SK-N-SH treated with all-trans-retinoic acid at 6 μM for 48 hours (cell line): ENCODE measurements around the gene ZNF764.

Experiments
- ATAC-seq: fragments of 200-7000 bp; cut with Tn5 transposase; 3 replicates; pipeline ENCODE4 v1.9.1; 2020; ENCODE audit warnings: mild to moderate bottlenecking, moderate library complexity
- ARNTL ChIP-seq: fragments of 450-650 bp; formaldehyde crosslinking; IDR thresholded peaks from 2 replicates; pipeline ENCODE4 v1.5.0; 2020; ENCODE audit warnings: low read depth, mild to moderate bottlenecking, moderate library complexity, borderline replicate concordance
- BACH2 ChIP-seq: fragments of 250-450 bp; sonication (Bioruptor Pico); IDR thresholded peaks from 2 replicates; pipeline ENCODE4 v1.9.0; 2021; ENCODE audit warnings: mild to moderate bottlenecking, borderline replicate concordance
- CREB5 ChIP-seq: fragments of 250-450 bp; sonication (Bioruptor Pico); IDR thresholded peaks from 2 replicates; pipeline ENCODE4 v1.5.1; 2020; ENCODE audit warnings: low read depth, mild to moderate bottlenecking, moderate library complexity
- CSDC2 ChIP-seq: fragments of 250-450 bp; sonication (Bioruptor Pico); IDR thresholded peaks from 2 replicates; pipeline ENCODE4 v1.5.0; 2020; ENCODE audit warnings: mild to moderate bottlenecking, moderate library complexity
- ESRRG ChIP-seq: fragments of 250-450 bp; sonication (Bioruptor Pico); IDR thresholded peaks from 2 replicates; pipeline ENCODE4 v1.6.1; 2021; ENCODE audit warnings: mild to moderate bottlenecking
- GLIS3 ChIP-seq: fragments of 250-450 bp; sonication (Bioruptor Pico); IDR thresholded peaks from 2 replicates; pipeline ENCODE4 v1.5.0; 2020; ENCODE audit warnings: mild to moderate bottlenecking, moderate library complexity
- ISL1 ChIP-seq: fragments of 250-450 bp; sonication (Bioruptor Pico); IDR thresholded peaks from 2 replicates; pipeline ENCODE4 v2.1.2; 2022; ENCODE audit warnings: mild to moderate bottlenecking, moderate library complexity
- OSR1 ChIP-seq: fragments of 250-450 bp; sonication (Bioruptor Pico); IDR thresholded peaks from 2 replicates; pipeline ENCODE4 v1.8.0; 2022; ENCODE audit warnings: moderate library complexity, mild to moderate bottlenecking, inconsistent platforms
- PATZ1 ChIP-seq: fragments of 250-450 bp; sonication (Bioruptor Pico); IDR thresholded peaks from 2 replicates; pipeline ENCODE4 v1.8.0; 2020; ENCODE audit warnings: mild to moderate bottlenecking, moderate library complexity, borderline replicate concordance
- PPARA ChIP-seq: fragments of 250-450 bp; sonication (Bioruptor Pico); IDR thresholded peaks from 2 replicates; pipeline ENCODE4 v1.5.0; 2020; ENCODE audit warnings: mild to moderate bottlenecking, borderline replicate concordance
- RARB ChIP-seq: fragments of 250-450 bp; sonication (Bioruptor Pico); IDR thresholded peaks from 2 replicates; pipeline ENCODE4 v1.8.0; 2021; ENCODE audit warnings: mild to moderate bottlenecking, moderate library complexity
- SNAI2 ChIP-seq: fragments of 250-450 bp; sonication (Bioruptor Pico); IDR thresholded peaks from 2 replicates; pipeline ENCODE4 v1.5.0; 2020; ENCODE audit warnings: mild to moderate bottlenecking, moderate library complexity
- TCF4 ChIP-seq: fragments of 250-450 bp; sonication (Bioruptor Pico); IDR thresholded peaks from 2 replicates; pipeline ENCODE4 v1.8.0; 2021; ENCODE audit warnings: mild to moderate bottlenecking, moderate library complexity, borderline replicate concordance
- TOX ChIP-seq: fragments of 250-450 bp; sonication (Bioruptor Pico); IDR thresholded peaks from 2 replicates; pipeline ENCODE4 v1.8.0; 2021; ENCODE audit warnings: mild to moderate bottlenecking, moderate library complexity, borderline replicate concordance
- TSHZ2 ChIP-seq: fragments of 250-450 bp; sonication (Bioruptor Pico); IDR thresholded peaks from 2 replicates; pipeline ENCODE4 v1.5.0; 2020; ENCODE audit warnings: mild to moderate bottlenecking, moderate library complexity
- ZC3H10 ChIP-seq: fragments of 250-450 bp; sonication (Bioruptor Pico); IDR thresholded peaks from 2 replicates; pipeline ENCODE4 v1.5.1; 2021; ENCODE audit warnings: mild to moderate bottlenecking, moderate library complexity
- ZFP3 ChIP-seq: fragments of 250-450 bp; sonication (Bioruptor Pico); IDR thresholded peaks from 2 replicates; pipeline ENCODE4 v1.5.0; 2020; ENCODE audit warnings: mild to moderate bottlenecking, moderate library complexity
- ZFP30 ChIP-seq: fragments of 450-650 bp; formaldehyde crosslinking; IDR thresholded peaks from 2 replicates; pipeline ENCODE4 v1.5.0; 2022; ENCODE audit warnings: mild to moderate bottlenecking, moderate library complexity
- ZNF565 ChIP-seq: fragments of 450-650 bp; formaldehyde crosslinking; conservative IDR thresholded peaks from 2 replicates; pipeline ENCODE4 v1.5.0; 2020; ENCODE audit warnings: low read depth, mild to moderate bottlenecking, moderate library complexity
- ZNF70 ChIP-seq: fragments of 450-650 bp; formaldehyde crosslinking; IDR thresholded peaks from 2 replicates; pipeline ENCODE4 v1.5.0; 2020; ENCODE audit warnings: mild to moderate bottlenecking, moderate library complexity
- ZNF8 ChIP-seq: fragments of 450-650 bp; formaldehyde crosslinking; IDR thresholded peaks from 2 replicates; pipeline ENCODE4 v1.5.0; 2020; ENCODE audit warnings: mild to moderate bottlenecking, moderate library complexity
- TF ChIP-seq, protein P1 (sequence below): fragments of 250-450 bp; sonication (Bioruptor Pico); IDR thresholded peaks from 2 replicates; pipeline ENCODE4 v1.5.1; 2021; ENCODE audit warnings: mild to moderate bottlenecking, moderate library complexity
- TF ChIP-seq, protein P2 (sequence below): fragments of 250-450 bp; sonication (Bioruptor Pico); IDR thresholded peaks from 2 replicates; pipeline ENCODE4 v1.8.0; 2021; ENCODE audit warnings: low read depth, mild to moderate bottlenecking, moderate library complexity, borderline replicate concordance

Gene ZNF764

DNA sequence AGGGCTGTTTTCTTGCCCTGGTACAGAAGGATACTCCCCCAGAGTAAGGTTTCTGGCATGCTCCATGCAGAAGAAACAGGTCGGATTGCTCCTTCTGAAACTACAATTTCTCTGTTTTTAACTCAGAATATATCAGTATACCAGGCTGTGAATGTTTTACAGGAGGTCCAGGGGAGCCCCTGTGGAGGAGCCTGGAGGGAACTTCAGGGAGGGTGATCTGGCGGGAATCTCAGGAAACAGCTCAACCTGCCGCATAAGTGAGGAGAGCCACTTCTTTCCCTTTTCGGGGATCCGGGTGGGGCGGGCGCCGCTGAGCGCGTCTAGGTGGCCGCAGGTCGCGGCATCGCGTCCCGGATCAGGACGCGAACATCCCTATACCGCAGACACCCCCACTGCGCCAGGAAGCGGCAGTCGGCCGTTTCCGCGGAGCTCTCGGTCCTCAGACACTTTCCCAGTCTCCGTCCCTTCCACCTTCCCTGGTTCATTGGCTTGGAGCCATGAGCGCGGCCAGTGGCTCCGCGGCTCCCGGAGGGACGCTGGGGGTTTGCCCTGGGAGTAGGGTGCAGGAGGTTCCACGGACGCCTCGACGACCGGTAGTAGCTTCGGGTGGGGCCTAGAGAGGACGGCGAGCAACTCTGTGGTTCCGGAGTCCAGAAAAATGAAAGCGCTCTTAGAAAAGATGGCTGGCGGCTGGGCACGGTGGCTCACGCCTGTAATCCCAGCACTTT lies 3.1 kb upstream of the ZNF764 start:
- ATAC-seq = no peak
- TF ChIP-seq TOX = no peak
- no peak for TF ChIP-seq ARNTL (CRISPR knock-in tag)
- TF ChIP-seq ZNF565 = no peak
- no peak for TF ChIP-seq ZNF70 (CRISPR knock-in tag)
- no peak for TF ChIP-seq BACH2 (CRISPR knock-in tag)
- TF ChIP-seq TCF4 (CRISPR knock-in tag) = no peak
- TF ChIP-seq, protein P1, sequence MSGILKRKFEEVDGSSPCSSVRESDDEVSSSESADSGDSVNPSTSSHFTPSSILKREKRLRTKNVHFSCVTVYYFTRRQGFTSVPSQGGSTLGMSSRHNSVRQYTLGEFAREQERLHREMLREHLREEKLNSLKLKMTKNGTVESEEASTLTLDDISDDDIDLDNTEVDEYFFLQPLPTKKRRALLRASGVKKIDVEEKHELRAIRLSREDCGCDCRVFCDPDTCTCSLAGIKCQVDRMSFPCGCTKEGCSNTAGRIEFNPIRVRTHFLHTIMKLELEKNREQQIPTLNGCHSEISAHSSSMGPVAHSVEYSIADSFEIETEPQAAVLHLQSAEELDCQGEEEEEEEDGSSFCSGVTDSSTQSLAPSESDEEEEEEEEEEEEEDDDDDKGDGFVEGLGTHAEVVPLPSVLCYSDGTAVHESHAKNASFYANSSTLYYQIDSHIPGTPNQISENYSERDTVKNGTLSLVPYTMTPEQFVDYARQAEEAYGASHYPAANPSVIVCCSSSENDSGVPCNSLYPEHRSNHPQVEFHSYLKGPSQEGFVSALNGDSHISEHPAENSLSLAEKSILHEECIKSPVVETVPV (CRISPR knock-in tag) = no peak
- no peak for TF ChIP-seq CREB5
- TF ChIP-seq ZFP3 (CRISPR knock-in tag) = no peak
- TF ChIP-seq ZNF8 (CRISPR knock-in tag) = no peak
- no peak for TF ChIP-seq RARB (CRISPR knock-in tag)
- TF ChIP-seq OSR1 (CRISPR knock-in tag) = no peak
- no peak for TF ChIP-seq CSDC2 (CRISPR knock-in tag)
- TF ChIP-seq ZFP30 (CRISPR knock-in tag) = no peak
- no peak for TF ChIP-seq ZC3H10 (CRISPR knock-in tag)
- TF ChIP-seq ISL1 (CRISPR knock-in tag) = no peak
- TF ChIP-seq, protein P2, sequence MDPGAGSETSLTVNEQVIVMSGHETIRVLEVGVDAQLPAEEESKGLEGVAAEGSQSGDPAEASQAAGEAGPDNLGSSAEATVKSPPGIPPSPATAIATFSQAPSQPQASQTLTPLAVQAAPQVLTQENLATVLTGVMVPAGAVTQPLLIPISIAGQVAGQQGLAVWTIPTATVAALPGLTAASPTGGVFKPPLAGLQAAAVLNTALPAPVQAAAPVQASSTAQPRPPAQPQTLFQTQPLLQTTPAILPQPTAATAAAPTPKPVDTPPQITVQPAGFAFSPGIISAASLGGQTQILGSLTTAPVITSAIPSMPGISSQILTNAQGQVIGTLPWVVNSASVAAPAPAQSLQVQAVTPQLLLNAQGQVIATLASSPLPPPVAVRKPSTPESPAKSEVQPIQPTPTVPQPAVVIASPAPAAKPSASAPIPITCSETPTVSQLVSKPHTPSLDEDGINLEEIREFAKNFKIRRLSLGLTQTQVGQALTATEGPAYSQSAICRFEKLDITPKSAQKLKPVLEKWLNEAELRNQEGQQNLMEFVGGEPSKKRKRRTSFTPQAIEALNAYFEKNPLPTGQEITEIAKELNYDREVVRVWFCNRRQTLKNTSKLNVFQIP = no peak

DNA sequence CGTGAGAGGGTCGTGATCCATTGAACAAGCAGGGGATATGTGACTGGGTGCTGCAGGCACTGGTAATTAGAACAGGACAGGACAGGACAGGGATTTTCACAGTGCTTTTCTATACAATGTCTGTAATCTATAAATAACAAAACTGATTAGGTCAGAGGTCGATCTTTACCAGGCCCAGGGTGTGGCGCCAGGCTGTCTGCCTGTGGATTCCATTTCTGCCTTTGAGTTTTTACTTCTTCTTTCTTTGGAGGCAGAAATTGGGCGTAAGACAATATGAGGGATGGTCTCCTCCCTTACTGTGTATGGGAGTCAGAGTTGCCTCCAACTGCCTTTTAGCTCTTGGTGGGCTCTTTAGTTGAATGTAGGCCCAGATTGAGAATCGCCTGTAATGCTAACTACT lies 1.5 kb upstream of the ZNF764 start:
- TF ChIP-seq ZFP30 (CRISPR knock-in tag) = no peak
- no peak for TF ChIP-seq PATZ1 (CRISPR knock-in tag)
- TF ChIP-seq, protein P1 (CRISPR knock-in tag) = no peak
- TF ChIP-seq SNAI2 (CRISPR knock-in tag) = no peak
- no peak for TF ChIP-seq GLIS3 (CRISPR knock-in tag)
- TF ChIP-seq, protein P2 = no peak
- TF ChIP-seq PPARA = no peak
- TF ChIP-seq TCF4 (CRISPR knock-in tag) = no peak
- TF ChIP-seq OSR1 (CRISPR knock-in tag) = no peak
- TF ChIP-seq CREB5 = no peak
- no peak for TF ChIP-seq ESRRG (CRISPR knock-in tag)
- no peak for TF ChIP-seq ISL1 (CRISPR knock-in tag)
- TF ChIP-seq CSDC2 (CRISPR knock-in tag) = no peak
- no peak for TF ChIP-seq TSHZ2 (CRISPR knock-in tag)
- TF ChIP-seq ZNF565 = no peak
- no peak for TF ChIP-seq BACH2 (CRISPR knock-in tag)
- no peak for ATAC-seq
